HTR-8/SVneo (cell line): Measurements from ENCODE around the gene MEP1A.
"Not testable (repeated sequence)": the region's sequence is repeated elsewhere in the genome, so short reads cannot be mapped to it uniquely, and the experiment has no call there.

ENCODE experiments used
- DNase-seq: peaks from one replicate; pipeline ENCODE4 v3.0.0; 2011; ENCODE audit warnings: low spot score, mixed read lengths; ENCODE audit not compliant: insufficient read length
- FAIRE-seq: peaks from 2 replicates; lab custom pipeline; 2011; peaks lifted over from hg19 to GRCh38; lab: Jason Lieb, UNC

Gene MEP1A

GRCh38 chr6:46821458-46821881, 28.3 kb downstream of the MEP1A start:
- no peak for FAIRE-seq

GRCh38 chr6:46828939-46829338, 35.8 kb downstream of the MEP1A start:
- DNase-seq, result no peak
- no peak for FAIRE-seq

More at GRCh38 chr6:46821458-46821881, 28.3 kb downstream of the MEP1A start:
- DNase-seq, result no peak

DNA sequence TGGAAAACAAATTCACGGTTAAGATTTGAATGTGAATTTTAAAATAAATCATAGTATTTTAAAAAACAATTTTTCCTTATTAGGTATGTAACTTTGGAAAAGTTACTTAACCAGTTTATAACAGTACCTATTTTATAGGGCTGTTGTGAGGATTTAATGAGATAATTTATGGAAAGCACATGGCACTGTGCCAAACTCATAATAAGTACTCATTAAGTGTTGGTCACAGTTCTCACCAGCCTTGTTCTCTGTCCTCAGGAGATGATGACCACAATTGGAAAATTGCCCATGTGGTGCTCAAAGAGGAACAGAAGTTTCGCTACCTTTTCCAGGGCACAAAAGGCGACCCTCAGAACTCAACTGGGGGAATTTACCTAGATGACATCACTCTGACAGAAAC, 39.6 kb downstream of the MEP1A start:
- DNase-seq, result no peak
- FAIRE-seq, result no peak

GRCh38 chr6:46834257-46834916, 41.2 kb downstream of the MEP1A start:
- FAIRE-seq, DNase-seq: not testable (repeated sequence)

DNA sequence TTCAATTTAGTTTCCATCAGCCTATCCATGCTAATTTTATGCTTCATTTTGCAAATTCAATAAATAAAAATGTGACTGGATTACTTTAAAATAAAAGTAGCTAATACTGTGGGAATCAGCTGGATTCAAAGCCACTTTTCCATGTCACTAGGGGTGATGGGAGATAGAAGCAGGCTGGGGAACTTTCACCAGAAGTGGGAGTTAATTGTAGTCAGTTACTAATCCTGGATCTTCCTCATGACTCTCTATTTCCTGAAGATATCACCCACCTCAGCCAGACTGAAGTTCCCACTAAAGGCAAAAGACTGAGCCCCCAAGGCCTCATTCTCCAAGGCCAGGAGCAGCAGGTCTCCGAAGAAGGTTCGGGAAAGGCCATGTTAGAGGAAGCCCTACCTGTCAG, 41.8 kb downstream of the MEP1A start:
- not testable (repeated sequence) for FAIRE-seq, DNase-seq

DNA sequence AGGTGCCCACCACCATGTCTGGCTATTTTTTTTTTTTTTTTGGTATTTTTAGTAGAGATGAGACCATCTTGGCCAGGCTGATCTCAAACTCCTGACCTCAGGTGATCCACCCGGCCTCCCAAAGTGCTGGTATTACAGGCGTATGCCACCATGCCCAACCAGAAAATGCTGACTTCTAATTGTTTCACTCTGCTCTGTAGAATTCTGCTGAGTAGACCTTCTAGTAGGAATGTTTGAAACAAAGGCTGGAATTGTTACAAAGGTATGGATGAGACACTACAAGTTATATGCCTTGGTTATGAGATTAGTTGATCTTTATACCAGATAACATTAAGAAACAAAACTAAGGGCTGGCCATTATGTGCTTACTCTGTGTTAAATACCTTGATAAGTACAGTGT, 44.8 kb downstream of the MEP1A start:
- DNase-seq, result no peak
- no peak for FAIRE-seq

DNA sequence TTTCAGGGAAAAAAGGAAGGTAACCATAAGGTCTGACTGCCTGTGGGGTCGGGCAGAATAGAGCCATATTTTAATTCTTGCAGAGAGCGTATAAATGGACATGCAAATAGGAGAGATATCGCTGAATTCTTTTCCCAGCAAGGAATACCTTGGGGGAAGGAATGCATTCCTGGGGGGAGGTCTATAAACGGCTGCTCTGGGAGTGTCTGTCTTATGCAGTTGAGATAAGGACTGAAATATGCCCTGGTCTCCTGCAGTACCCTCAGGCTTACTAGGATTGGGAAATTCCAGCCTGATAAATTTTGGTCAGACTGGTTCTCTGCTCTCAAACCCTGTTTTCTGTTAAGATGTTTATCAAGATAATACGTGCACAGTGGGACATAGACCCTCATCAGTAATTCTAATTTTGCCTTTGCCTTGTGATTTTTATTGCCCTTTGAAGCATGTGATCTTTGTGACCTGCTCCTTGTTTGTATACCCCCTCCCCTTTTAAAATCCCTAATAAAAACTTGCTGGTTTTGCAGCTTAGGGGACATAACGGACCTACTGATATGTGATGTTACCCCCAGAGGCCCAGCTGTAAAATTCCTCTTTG, 49.2 kb downstream of the MEP1A start:
- FAIRE-seq, DNase-seq: not testable (repeated sequence)

GRCh38 chr6:46845126-46845525, 51.9 kb downstream of the MEP1A start:
- FAIRE-seq (no peak), DNase-seq (no peak)

DNA sequence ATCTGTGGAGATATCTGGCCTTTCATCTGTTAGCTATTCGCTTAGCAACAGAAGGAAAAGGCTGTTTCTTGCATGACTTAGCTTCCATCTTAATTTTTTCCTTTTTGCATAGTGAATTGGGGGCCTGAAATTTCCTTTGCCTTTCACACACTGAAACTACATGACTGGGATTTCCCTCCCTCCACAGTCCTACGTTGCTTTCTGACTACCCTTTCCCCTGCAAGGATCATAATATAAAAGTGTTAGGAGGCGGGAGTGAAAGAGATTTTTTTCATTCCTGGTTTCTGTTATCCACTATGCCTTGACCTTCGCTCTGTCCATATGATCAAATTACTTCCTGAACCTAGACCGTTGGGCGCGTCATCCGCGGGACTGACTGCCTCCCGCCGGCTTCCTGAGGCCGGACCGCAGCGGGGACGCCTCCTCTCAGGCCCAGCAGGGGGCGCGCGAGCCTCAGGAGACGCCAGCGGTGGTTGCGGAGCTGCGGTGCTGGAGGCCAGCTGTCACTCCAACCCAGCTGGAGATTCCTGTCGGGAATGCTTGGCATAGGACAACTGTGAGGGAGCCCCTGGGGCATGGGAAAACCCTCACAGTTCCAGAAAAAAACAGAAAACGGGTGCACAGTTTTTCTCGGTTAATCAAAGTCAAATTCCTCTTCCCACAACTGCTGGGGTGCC, 55.6 kb downstream of the MEP1A start:
- FAIRE-seq (peak; percentile 49), DNase-seq (peak; percentile 66)

DNA sequence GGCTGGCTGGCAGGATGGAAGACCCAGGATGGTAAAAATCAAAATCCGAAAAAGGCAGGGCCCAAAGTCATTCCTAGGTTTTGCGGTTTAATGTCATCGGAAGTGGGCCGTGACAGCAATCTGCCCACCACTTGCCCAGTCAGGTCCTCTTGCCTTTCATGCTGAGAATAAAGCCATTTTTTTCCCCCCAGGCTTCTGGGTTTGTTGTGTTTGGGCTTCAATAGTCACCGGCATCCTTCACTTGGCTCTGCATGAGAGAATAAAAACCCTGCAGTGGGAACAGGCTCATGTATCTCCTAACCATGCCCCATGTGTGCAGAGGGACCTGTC, 56.1 kb downstream of the MEP1A start:
- FAIRE-seq (no peak), DNase-seq (no peak)

GRCh38 chr6:46850792-46851191, 57.6 kb downstream of the MEP1A start:
- no peak for DNase-seq
- FAIRE-seq, result no peak

GRCh38 chr6:46851576-46851975, 58.4 kb downstream of the MEP1A start:
- not testable (repeated sequence) for DNase-seq, FAIRE-seq

GRCh38 chr6:46855966-46856365, 62.8 kb downstream of the MEP1A start:
- FAIRE-seq, DNase-seq: not testable (repeated sequence)

DNA sequence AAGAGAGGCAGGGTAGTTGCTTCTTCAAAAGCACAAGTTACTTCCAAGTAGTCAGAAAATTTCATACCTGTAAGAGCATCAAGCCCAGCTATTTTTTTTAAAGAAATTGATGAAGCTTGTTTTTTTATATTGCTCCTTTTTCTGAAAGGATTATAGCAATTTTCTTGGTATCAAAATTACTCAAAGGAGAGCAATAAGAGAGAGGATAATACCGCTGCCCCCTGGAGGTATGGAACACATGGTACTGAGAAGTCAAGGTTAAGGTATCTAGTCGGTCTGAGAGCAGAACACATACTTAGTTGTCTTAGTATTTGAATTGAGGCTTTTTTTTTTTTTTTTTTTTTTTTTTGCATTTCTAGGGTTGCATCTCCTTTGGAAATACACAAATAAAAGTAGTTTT, 69.2 kb downstream of the MEP1A start:
- FAIRE-seq (no peak), DNase-seq (no peak)

GRCh38 chr6:46863791-46864190, 70.6 kb downstream of the MEP1A start:
- DNase-seq, result no peak
- no peak for FAIRE-seq

- FAIRE-seq (no peak), DNase-seq (no peak)
Observed at GRCh38 chr6:46865221-46865620, 72.0 kb downstream of the MEP1A start.

DNA sequence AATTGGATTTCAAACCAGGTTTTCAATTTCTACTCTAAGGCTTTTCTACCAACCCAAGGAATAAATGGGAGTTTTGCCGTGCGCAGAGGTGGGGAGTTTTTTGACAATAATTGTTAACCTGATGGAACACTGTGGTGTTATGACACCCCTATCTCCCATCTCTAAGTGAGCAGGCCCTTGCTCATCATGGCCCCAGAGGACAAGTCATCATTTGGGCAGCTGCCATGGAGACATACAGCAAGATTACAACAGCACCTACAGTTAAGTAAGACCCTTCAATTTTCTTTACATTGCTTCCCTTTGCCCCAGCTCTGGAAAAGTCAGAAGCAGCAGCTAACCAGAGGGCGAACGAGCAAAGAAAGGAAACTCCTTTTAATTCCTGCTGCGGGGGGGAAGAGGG, 74.2 kb downstream of the MEP1A start:
- no peak for DNase-seq

DNA sequence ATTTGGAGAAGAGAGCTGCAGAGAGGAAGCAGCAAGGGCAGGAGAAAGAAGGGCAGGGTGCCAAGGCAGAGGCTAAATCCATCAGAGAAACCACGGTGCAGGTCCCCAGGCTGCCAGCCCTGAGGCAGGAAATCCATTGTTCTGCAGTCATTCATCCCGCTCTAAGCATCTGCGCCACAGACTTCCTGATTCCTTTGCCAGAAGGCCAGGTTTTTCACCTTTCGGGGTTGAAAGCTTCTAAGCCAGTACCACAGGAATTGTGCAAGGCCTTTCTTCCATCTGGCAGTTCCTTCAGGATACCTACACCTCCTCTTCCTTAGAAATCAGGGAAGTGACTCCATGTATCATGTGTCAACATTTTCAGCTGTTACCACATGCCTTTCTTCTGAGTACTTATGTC, 82.9 kb downstream of the MEP1A start:
- no peak for FAIRE-seq
- DNase-seq, result peak; percentile 18

More for the DNA sequence above, 74.2 kb downstream of the MEP1A start:
- no peak for FAIRE-seq

- DNase-seq (no peak), FAIRE-seq (no peak)
Observed at GRCh38 chr6:46879003-46879402, 85.8 kb downstream of the MEP1A start.

GRCh38 chr6:46882645-46883044, 89.5 kb downstream of the MEP1A start:
- DNase-seq (no peak), FAIRE-seq (no peak)

- DNase-seq, result no peak
- no peak for FAIRE-seq
Observed at GRCh38 chr6:46888031-46888430, 94.8 kb downstream of the MEP1A start.
